H1 (cell line): ENCODE data around the gene TXNDC2. TPM values are rescaled to one million over a fixed set of nuclear protein-coding genes. Genes with fewer than 3 reads are reported as not detected.

Experiments used
- CTCF ChIA-PET: fragments of 300-600 bp; sonication (Branson Sonifier 250); formaldehyde crosslinking; loops from one replicate; lab custom pipeline; 2021; ENCODE audit not compliant: partially characterized antibody; lab: Charles Lee
- POLR2A ChIA-PET: fragments of 300-600 bp; sonication (Branson Sonifier 250); formaldehyde crosslinking; loops from one replicate; lab custom pipeline; 2021; ENCODE audit warnings: inconsistent platforms; ENCODE audit not compliant: partially characterized antibody; lab: Charles Lee
- DNase-seq, 2 experiments: peaks; one replicate each; pipeline versions ENCODE4 v3.0.0 to v3.0.0-alpha.2; 2010 to 2022; ENCODE audit warnings: low spot score in 2 of 2, low read depth in 1 of 2, mixed read lengths in 1 of 2
- FAIRE-seq: peaks from 2 replicates; lab custom pipeline; 2011; peaks lifted over from hg19 to GRCh38; lab: Jason Lieb, UNC
- H2AFZ ChIP-seq: 2 replicates; pipeline ENCODE4 v1.8.1; 2012; ENCODE audit warnings: low read length, inconsistent platforms
- H2AK5ac ChIP-seq: 2 replicates; pipeline ENCODE4 v1.6.1; 2013; ENCODE audit warnings: low read depth, low read length
- H2BK120ac ChIP-seq: replicated peaks from 2 replicates; pipeline ENCODE3; 2013; ENCODE audit warnings: low read depth, low read length, inconsistent platforms
- H2BK12ac ChIP-seq: 2 replicates; pipeline ENCODE4 v1.6.1; 2013; ENCODE audit warnings: low read depth, low read length
- H2BK15ac ChIP-seq: 2 replicates; pipeline ENCODE4 v1.6.1; 2013; ENCODE audit warnings: low read length
- H2BK20ac ChIP-seq: 2 replicates; pipeline ENCODE4 v1.6.1; 2013; ENCODE audit warnings: low read length
- H2BK5ac ChIP-seq: 2 replicates; pipeline ENCODE4 v1.6.1; 2013; ENCODE audit warnings: low read depth, low read length
- H3K14ac ChIP-seq: 2 replicates; pipeline ENCODE4 v1.6.1; 2013; ENCODE audit warnings: inconsistent platforms; ENCODE audit not compliant: insufficient read length
- H3K18ac ChIP-seq: 2 replicates; pipeline ENCODE4 v1.6.1; 2013; ENCODE audit warnings: low read length; ENCODE audit errors: extremely low read depth
- H3K23ac ChIP-seq: 2 replicates; pipeline ENCODE4 v1.6.1; 2013; ENCODE audit warnings: inconsistent platforms; ENCODE audit not compliant: insufficient read length
- H3K23me2 ChIP-seq: 2 replicates; pipeline ENCODE4 v1.6.1; 2013; ENCODE audit warnings: low read depth, low read length
- H3K27ac ChIP-seq: 2 replicates; pipeline ENCODE4 v1.6.1; 2011; ENCODE audit warnings: low read depth, low read length, inconsistent platforms
- H3K27me3 ChIP-seq, 4 experiments: replicated peaks in 1 of 4; 1 replicate in 1 of 4; 2 replicates in 3 of 4; pipeline versions ENCODE4 v1.6.1 to v1.8.1; 2011 to 2013; ENCODE audit warnings: low read length in 3 of 4, mild to moderate bottlenecking in 3 of 4, inconsistent platforms in 2 of 4, mixed read lengths in 2 of 4, moderate library complexity in 1 of 4; ENCODE audit not compliant: control insufficient read depth in 3 of 4, insufficient read depth in 3 of 4; ENCODE audit errors: extremely low read depth in 1 of 4
- H3K36me3 ChIP-seq, 4 experiments: 2 replicates each; pipeline versions ENCODE4 v1.6.1 to v1.8.1; 2011 to 2013; ENCODE audit warnings: mild to moderate bottlenecking in 4 of 4, low read length in 3 of 4, moderate library complexity in 2 of 4, control low read depth in 1 of 4, inconsistent platforms in 1 of 4; ENCODE audit not compliant: insufficient read depth in 4 of 4, control insufficient read depth in 2 of 4
- H3K4ac ChIP-seq: replicated peaks from 2 replicates; pipeline ENCODE3; 2013; ENCODE audit warnings: low read length, low read depth, mixed read lengths, inconsistent platforms; ENCODE audit not compliant: insufficient read length
- H3K4me1 ChIP-seq, 4 experiments: replicated peaks in 1 of 4; 1 replicate in 1 of 4; 2 replicates in 3 of 4; pipeline versions ENCODE4 v1.6.1 to v1.8.1; 2011 to 2013; ENCODE audit warnings: low read length in 3 of 4, inconsistent platforms in 2 of 4, mixed read lengths in 1 of 4; ENCODE audit not compliant: insufficient read depth in 4 of 4, control insufficient read depth in 3 of 4
- H3K4me2 ChIP-seq, 2 experiments: 2 replicates each; pipeline versions ENCODE4 v1.6.1 to v1.8.1; 2011 to 2013; ENCODE audit warnings: low read depth in 2 of 2, low read length in 2 of 2, control low read depth in 1 of 2, inconsistent platforms in 1 of 2, mild to moderate bottlenecking in 1 of 2; ENCODE audit not compliant: insufficient read depth in 1 of 2
- H3K4me3 ChIP-seq, 4 experiments: fragments of 200-600, 300-600 bp in 1 of 4; sonication (generic), shearing (Covaris generic), sonication (Bioruptor Twin) in 1 of 4; 2 replicates each; pipeline versions ENCODE4 v1.5.1 to v1.8.1; 2011 to 2016; ENCODE audit warnings: low read length in 4 of 4, low read depth in 3 of 4, control low read depth in 2 of 4, inconsistent platforms in 2 of 4, mild to moderate bottlenecking in 2 of 4, mixed read lengths in 1 of 4, moderate library complexity in 1 of 4; ENCODE audit not compliant: insufficient read depth in 2 of 4; ENCODE audit errors: extremely low read depth in 1 of 4
- H3K56ac ChIP-seq: replicated peaks from 2 replicates; pipeline ENCODE3; 2013; ENCODE audit warnings: low read depth, mild to moderate bottlenecking, mixed read lengths, low read length, inconsistent platforms; ENCODE audit not compliant: insufficient read length
- H3K79me1 ChIP-seq: 2 replicates; pipeline ENCODE4 v1.6.1; 2013; ENCODE audit warnings: low read depth, low read length, control low read depth
- H3K79me2 ChIP-seq, 2 experiments: 2 replicates each; pipeline versions ENCODE4 v1.6.1 to v1.8.1; 2012 to 2013; ENCODE audit warnings: low read length in 2 of 2, mild to moderate bottlenecking in 2 of 2, inconsistent platforms in 1 of 2; ENCODE audit not compliant: insufficient read depth in 2 of 2, control insufficient read depth in 1 of 2
- H3K9ac ChIP-seq, 4 experiments: replicated peaks in 1 of 4; 1 replicate in 1 of 4; 2 replicates in 3 of 4; pipeline versions ENCODE4 v1.6.1 to v1.8.1; 2011 to 2013; ENCODE audit warnings: low read depth in 3 of 4, low read length in 3 of 4, control low read depth in 2 of 4, mild to moderate bottlenecking in 2 of 4, moderate library complexity in 2 of 4, inconsistent platforms in 1 of 4; ENCODE audit errors: extremely low read depth in 1 of 4
- H3K9me3 ChIP-seq, 2 experiments: 2 replicates each; pipeline versions ENCODE4 v1.6.1 to v1.8.1; 2012 to 2013; ENCODE audit warnings: mild to moderate bottlenecking in 2 of 2, moderate library complexity in 2 of 2, control low read depth in 1 of 2, inconsistent platforms in 1 of 2, low read depth in 1 of 2, low read length in 1 of 2, mixed read lengths in 1 of 2; ENCODE audit not compliant: insufficient read depth in 2 of 2
- H4K20me1 ChIP-seq, 2 experiments: replicated peaks in 1 of 2; 2 replicates each; pipeline versions ENCODE3 to v1.8.1; 2011 to 2013; ENCODE audit warnings: inconsistent platforms in 2 of 2, low read length in 2 of 2, mild to moderate bottlenecking in 1 of 2; ENCODE audit not compliant: insufficient read depth in 2 of 2, control insufficient read depth in 1 of 2
- H4K5ac ChIP-seq: 2 replicates; pipeline ENCODE4 v1.6.1; 2013; ENCODE audit warnings: low read length, low read depth, mixed read lengths, inconsistent platforms; ENCODE audit not compliant: insufficient read length
- H4K8ac ChIP-seq: 2 replicates; pipeline ENCODE4 v1.8.0; 2013; ENCODE audit warnings: mild to moderate bottlenecking, moderate library complexity, low read length, inconsistent platforms; ENCODE audit not compliant: insufficient read depth; ENCODE audit errors: extremely low read depth
- H4K91ac ChIP-seq: replicated peaks from 2 replicates; pipeline ENCODE3; 2013; ENCODE audit warnings: low read length, mixed read lengths, inconsistent platforms; ENCODE audit not compliant: insufficient read length
- EP300 ChIP-seq, 2 experiments: IDR thresholded peaks; 1 replicate in 1 of 2; 2 replicates in 1 of 2; pipeline ENCODE4 v1.6.1; 2011 to 2012; ENCODE audit warnings: low read depth in 2 of 2, low read length in 2 of 2, mild to moderate bottlenecking in 2 of 2, borderline replicate concordance in 1 of 2, inconsistent platforms in 1 of 2, moderate library complexity in 1 of 2
- JUND ChIP-seq: IDR thresholded peaks from 2 replicates; pipeline ENCODE4 v1.6.1; 2011; ENCODE audit warnings: mild to moderate bottlenecking, improper control_type of control experiment, low read length
- SP1 ChIP-seq: IDR thresholded peaks from 2 replicates; pipeline ENCODE4 v1.6.1; 2011; ENCODE audit warnings: low read depth, low read length
- WGBS, 2 experiments: shearing (Covaris generic) in 1 of 2; methylation state at CpG; one replicate each; pipeline versions ENCODE4 v1.1.6 to v1.1.7; 2013 to 2015; ENCODE audit warnings: low lambda C conversion rate in 2 of 2, mixed read lengths in 2 of 2, inconsistent platforms in 1 of 2, low coverage in 1 of 2, missing lambda C conversion rate in 1 of 2; ENCODE audit not compliant: insufficient replicate concordance in 2 of 2, insufficient coverage in 1 of 2, insufficient read length in 1 of 2; ENCODE audit errors: extremely low coverage in 1 of 2, missing lambda C conversion rate in 1 of 2; 5-methylcytosine and 5-hydroxymethylcytosine counted together
- polyA plus RNA-seq, 7 experiments: library from polyadenylated mRNA; depleted of rRNA in 3 of 7; stranded (reverse) in 5 of 7; unstranded in 2 of 7; fragments of >200 nt in 5 of 7; fragments of 200-250 nt in 2 of 7; gene quantifications; 1 replicate in 5 of 7; 2 replicates in 1 of 7; 4 replicates in 1 of 7; pipeline versions ENCODE4 v1.2.1 to v1.2.3, GENCODE V29; 2011 to 2013; ENCODE audit warnings: missing spikeins in 2 of 7, mixed read lengths in 2 of 7
- total RNA-seq: library from RNA; stranded (reverse); fragmentation: NEBNext Ultra II Directional; extraction: Animal tissue kit (Norgen Biotek cat#: 25700); gene quantifications from 2 replicates; pipeline ENCODE4 v1.2.1, GENCODE V29; 2021

TXNDC2 gene
- total and polyA plus RNA-seq, 2 of the 8 experiments (the other 6 are each of a cell fraction or from before 2014, with no cell fraction given): 0.09 TPM; not detected in 1

DNA sequence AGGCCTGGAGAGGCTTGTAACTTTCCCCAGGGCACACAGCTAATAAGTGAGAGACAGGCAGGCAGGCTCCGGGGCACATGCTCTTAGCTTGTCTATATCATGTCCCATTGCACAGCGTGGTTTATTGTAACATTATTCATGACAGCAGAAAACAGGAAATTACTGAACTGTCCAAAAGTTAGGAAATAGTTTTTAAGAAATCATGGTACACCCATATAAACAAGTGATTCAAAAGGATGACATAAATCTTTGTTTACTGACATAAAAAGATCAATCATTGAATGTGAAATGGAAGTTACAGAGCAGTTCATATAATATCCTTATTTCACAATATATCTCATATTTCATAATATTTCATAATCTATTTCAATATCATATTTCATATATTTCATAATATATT is 34.3 kb upstream of the TXNDC2 start:
- Histone ChIP-seq H3K79me1 (no peaks in the 10 kb centered on the region), H3K27ac (no peak overlapping the region), H3K9ac (no peak overlapping the region), H2AK5ac (no peak overlapping the region), H4K20me1 (no peaks in the 10 kb centered on the region), H3K18ac (no peak overlapping the region), H3K27me3 (no peaks in the 10 kb centered on the region), H3K23ac (no peak overlapping the region), H3K9me3 (peaks cover 3 to 6% of the 10 kb centered on the region in 2 experiments; a peak in 1 of 4 replicates), H3K23me2 (no peaks in the 10 kb centered on the region), H2BK120ac (no peak overlapping the region), H4K91ac (no peak overlapping the region), H2BK12ac (no peak overlapping the region), H3K4me3 (no peak overlapping the region), H3K36me3 (no peaks in the 10 kb centered on the region), H2AFZ (no peak overlapping the region), H4K5ac (no peak overlapping the region), H3K14ac (no peak overlapping the region), H3K79me2 (no peaks in the 10 kb centered on the region), H2BK15ac (no peak overlapping the region), H3K56ac (no peak overlapping the region), H2BK20ac (no peak overlapping the region), H3K4ac (no peak overlapping the region), H4K8ac (no peak overlapping the region), H3K4me1 (peaks cover 0 to 4% (median 0%) of the 10 kb centered on the region in 4 experiments; a peak in 2 of 7 replicates), H3K4me2 (no peak overlapping the region), H2BK5ac (no peak overlapping the region)
- ChIA-PET POLR2A (no interaction called here), CTCF (interaction anchor here (0.8 to 1.0 kb wide), 2 partner anchors 11 to 53 kb away, joined by 3 read pairs; no protein-coding TSS in a partner anchor)
- TF ChIP-seq JUND: no peak
- no peak for TF ChIP-seq EP300 (IDR thresholded peaks at IDR 0.05; ENCODE audit: borderline replicate concordance in 1 of 2, low read depth in 2 of 2, low read length in 2 of 2)
- TF ChIP-seq SP1: no peak
- DNase-seq (no peak), FAIRE-seq (no peak)
- 94% methylated on average over 2 of the region's 2 CpGs; no CpG with 5 or more reads in 1 of the 2 experiments for WGBS, 2 experiments
